ENCODE measurements around the gene ST7L. TPM values are rescaled to one million over a fixed set of nuclear protein-coding genes. Genes with fewer than 3 reads are reported as not detected.

Gene ST7L
- total RNA-seq, 1 experiment from 2014 or later = 18.0 TPM

GRCh38 chr1:112544011-112544688 is 74.8 kb downstream of the ST7L start:
- POLR2A ChIA-PET = no interaction called here
- ATAC-seq (no peak), DNase-seq (ENCODE audit: low spot score) (no peak)
- Mint-ChIP-seq H3K4me3 (no peak overlapping the region), H3K9me3 (no peaks in the 10 kb centered on the region), H3K36me3 (no peaks in the 10 kb centered on the region), H3K27me3 (ENCODE audit: low read depth) (no peaks in the 10 kb centered on the region), H3K27ac (no peak overlapping the region), H3K4me1 (no peaks in the 10 kb centered on the region)
- CTCF ChIA-PET = interaction anchor here (0.6 to 1.0 kb wide), 2 partner anchors 112 to 514 kb away, joined by 3 read pairs; no protein-coding TSS in a partner anchor
- no peak for TF ChIP-seq ZNF416 (CRISPR knock-in tag; IDR thresholded peaks at IDR 0.05)
- no peak for TF ChIP-seq CTCF (IDR thresholded peaks at IDR 0.05)
- TF ChIP-seq ATF3 (CRISPR knock-in tag; conservative IDR thresholded peaks at IDR 0.05) = no peak
- TF ChIP-seq ZNF281 (CRISPR knock-in tag; IDR thresholded peaks at IDR 0.05) = no peak
- TF ChIP-seq GABPB1 (CRISPR knock-in tag; IDR thresholded peaks at IDR 0.05) = peak; percentile 74
- no peak for TF ChIP-seq ATF2 (CRISPR knock-in tag; IDR thresholded peaks at IDR 0.05; ENCODE audit: borderline replicate concordance, low read depth)

- Mint-ChIP-seq H3K9me3 (no peaks in the 10 kb centered on the region), H3K27me3 (ENCODE audit: low read depth) (no peaks in the 10 kb centered on the region), H3K4me1 (no peaks in the 10 kb centered on the region), H3K36me3 (no peaks in the 10 kb centered on the region), H3K4me3 (no peak overlapping the region), H3K27ac (no peak overlapping the region)
- POLR2A ChIA-PET = no interaction called here
- no peak for TF ChIP-seq SOX15 (CRISPR knock-in tag; IDR thresholded peaks at IDR 0.05)
- TF ChIP-seq ZNF121 (CRISPR knock-in tag; IDR thresholded peaks at IDR 0.05) = no peak
- no peak for TF ChIP-seq KAT7 (CRISPR knock-in tag; IDR thresholded peaks at IDR 0.05; ENCODE audit: borderline replicate concordance)
- no peak for TF ChIP-seq HMGXB4 (CRISPR knock-in tag; IDR thresholded peaks at IDR 0.05)
- TF ChIP-seq PRRX2 (CRISPR knock-in tag; IDR thresholded peaks at IDR 0.05) = no peak
- TF ChIP-seq RELA (CRISPR knock-in tag; IDR thresholded peaks at IDR 0.05; ENCODE audit: borderline replicate concordance) = no peak
- no peak for TF ChIP-seq ZBTB43 (CRISPR knock-in tag; IDR thresholded peaks at IDR 0.05)
- TF ChIP-seq ZNF281 (CRISPR knock-in tag; IDR thresholded peaks at IDR 0.05) = no peak
- no peak for TF ChIP-seq IRF2 (CRISPR knock-in tag; IDR thresholded peaks at IDR 0.05; ENCODE audit: borderline replicate concordance, low read depth)
- TF ChIP-seq USF2 (CRISPR knock-in tag; IDR thresholded peaks at IDR 0.05) = no peak
- no peak for TF ChIP-seq NFE2L1 (CRISPR knock-in tag; IDR thresholded peaks at IDR 0.05)
- CTCF ChIA-PET = no interaction called here
- DNase-seq (ENCODE audit: low spot score) (no peak), ATAC-seq (no peak)
Measured at GRCh38 chr1:112542206-112542973, 76.6 kb downstream of the ST7L start.

Data from WTC11 (cell line).